SU-DHL-6 (cell line): ENCODE results near the gene SHTN1.

Experiments
- H2AFZ ChIP-seq: fragments of 200-600 bp; sonication (generic); 2 replicates; pipeline ENCODE4 v1.6.1; 2014; ENCODE audit warnings: low read depth, mild to moderate bottlenecking, moderate library complexity, mixed read lengths, antibody characterized with exemption, low read length; ENCODE audit not compliant: severe bottlenecking
- H3F3A ChIP-seq: fragments of 200-600 bp; shearing (Covaris generic); 2 replicates; pipeline ENCODE4 v1.6.0; 2016; ENCODE audit warnings: antibody characterized with exemption, mild to moderate bottlenecking; ENCODE audit not compliant: insufficient read depth
- H3K27ac ChIP-seq: fragments of 200-600 bp; sonication (generic); 2 replicates; pipeline ENCODE4 v1.5.1; 2016; ENCODE audit warnings: low read depth, mild to moderate bottlenecking, low read length, moderate library complexity, mixed read lengths
- H3K27me3 ChIP-seq: fragments of 200-600 bp; sonication (generic), shearing (Covaris generic); 2 replicates; pipeline ENCODE4 v1.6.0; 2014; ENCODE audit warnings: mild to moderate bottlenecking, low read length
- H3K36me3 ChIP-seq: fragments of 200-600 bp; sonication (generic); 2 replicates; pipeline ENCODE4 v1.6.1; 2014; ENCODE audit warnings: mild to moderate bottlenecking, low read length, mixed read lengths
- H3K4me2 ChIP-seq: fragments of 300-600, 200-600 bp; shearing (Covaris generic), sonication (generic); 2 replicates; pipeline ENCODE4 v1.6.0; 2014; ENCODE audit warnings: low read length, low read depth, mild to moderate bottlenecking; ENCODE audit not compliant: poor library complexity, severe bottlenecking
- H3K4me3 ChIP-seq: fragments of 200-600 bp; sonication (generic); 2 replicates; pipeline ENCODE4 v1.5.1; 2014; ENCODE audit warnings: antibody characterized with exemption, low read length, mild to moderate bottlenecking, mixed read lengths; ENCODE audit not compliant: insufficient read depth, poor library complexity, severe bottlenecking
- H3K79me2 ChIP-seq: fragments of 200-600 bp; sonication (generic); 2 replicates; pipeline ENCODE4 v1.6.1; 2014; ENCODE audit warnings: mild to moderate bottlenecking, low read length, moderate library complexity; ENCODE audit not compliant: insufficient read depth
- H3K9ac ChIP-seq: fragments of 200-600 bp; sonication (generic); 2 replicates; pipeline ENCODE4 v1.7.0; 2014; ENCODE audit warnings: mild to moderate bottlenecking, low read length
- H3K9me2 ChIP-seq: fragments of 200-600 bp; sonication (generic); replicated peaks from 2 replicates; pipeline ENCODE4 v1.6.1; 2014; ENCODE audit warnings: low read length; ENCODE audit not compliant: insufficient read depth
- H3K9me3 ChIP-seq: fragments of 200-600 bp; sonication (generic); 2 replicates; pipeline ENCODE4 v1.6.1; 2014; ENCODE audit warnings: low read length, mixed read lengths; ENCODE audit not compliant: insufficient read depth
- H4K20me1 ChIP-seq: fragments of 200-600 bp; sonication (generic); 2 replicates; pipeline ENCODE4 v1.6.1; 2014; ENCODE audit warnings: low read depth, mild to moderate bottlenecking, antibody characterized with exemption, low read length, moderate library complexity, mixed read lengths
- CTCF ChIP-seq: fragments of 200-600 bp; sonication (generic); IDR thresholded peaks from one replicate; pipeline ENCODE4 v1.5.1; 2017; ENCODE audit warnings: antibody characterized with exemption, mild to moderate bottlenecking, low read length, moderate library complexity; ENCODE audit not compliant: insufficient read depth, poor library complexity, severe bottlenecking
- EZH2phosphoT487 ChIP-seq: fragments of 200-600 bp; sonication (generic), shearing (Covaris generic); conservative IDR thresholded peaks from 2 replicates; pipeline ENCODE4 v1.6.1; 2018; ENCODE audit warnings: mild to moderate bottlenecking, antibody characterized with exemption, low read length, moderate library complexity, mixed read lengths

The SHTN1 gene

DNA sequence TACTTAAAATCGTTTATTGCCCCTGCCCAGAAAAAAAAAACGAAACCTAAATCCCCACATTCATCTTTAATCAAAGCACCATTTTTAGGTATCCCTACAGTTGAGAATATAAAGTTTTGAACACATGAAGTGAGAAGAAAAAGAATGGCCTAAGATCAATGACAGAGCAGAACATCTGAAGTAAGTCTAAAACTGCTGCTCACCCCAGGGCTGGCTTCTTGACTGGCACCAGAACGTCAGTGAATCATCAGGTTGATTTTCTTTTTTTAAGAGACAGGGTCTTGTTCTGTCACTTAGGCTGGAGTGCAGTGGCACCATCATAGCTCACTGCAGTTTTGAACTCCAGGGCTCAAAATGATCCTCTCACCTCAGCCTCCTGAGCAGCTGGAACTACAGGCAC, 24.9 kb downstream of the SHTN1 start:
- H3K9me3 ChIP-seq = no peaks in the 10 kb centered on the region
- no peak overlapping the region for H3K4me3 ChIP-seq
- H3K9me2 ChIP-seq = no peaks in the 10 kb centered on the region
- no peaks in the 10 kb centered on the region for H3F3A ChIP-seq
- no peaks in the 10 kb centered on the region for H3K79me2 ChIP-seq
- H3K27ac ChIP-seq = no peak overlapping the region
- no peak overlapping the region for H2AFZ ChIP-seq
- no peaks in the 10 kb centered on the region for H3K36me3 ChIP-seq
- no peak overlapping the region for H3K9ac ChIP-seq
- TF ChIP-seq EZH2phosphoT487 (no peak), CTCF (no peak)
- H3K4me2 ChIP-seq = no peak overlapping the region
- H4K20me1 ChIP-seq = no peaks in the 10 kb centered on the region
- H3K27me3 ChIP-seq = no peaks in the 10 kb centered on the region

DNA sequence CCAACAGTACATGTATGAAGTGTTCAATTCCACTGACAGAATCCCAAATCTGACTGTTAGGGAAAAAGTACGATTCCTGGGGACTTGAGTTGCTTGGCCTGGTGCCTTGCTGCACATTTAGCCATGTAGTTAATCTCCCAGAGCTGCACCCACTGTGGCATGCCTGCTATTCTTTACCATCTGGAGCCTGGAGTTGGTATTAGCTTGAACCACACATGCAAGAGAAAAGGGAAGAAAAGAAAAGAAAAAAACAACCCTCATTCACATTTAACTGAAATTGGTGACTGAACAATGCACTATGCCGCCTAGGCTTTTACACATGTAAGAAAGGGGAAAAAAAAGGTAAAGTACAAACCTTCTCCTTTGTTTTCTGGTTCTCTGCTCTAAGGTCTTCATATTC, 26.1 kb downstream of the SHTN1 start:
- H4K20me1 ChIP-seq = no peaks in the 10 kb centered on the region
- H3K4me3 ChIP-seq = no peak overlapping the region
- no peak overlapping the region for H3K27ac ChIP-seq
- no peaks in the 10 kb centered on the region for H3K27me3 ChIP-seq
- H3K9me3 ChIP-seq = no peaks in the 10 kb centered on the region
- H3K4me2 ChIP-seq = no peak overlapping the region
- no peaks in the 10 kb centered on the region for H3F3A ChIP-seq
- no peaks in the 10 kb centered on the region for H3K36me3 ChIP-seq
- H3K79me2 ChIP-seq = no peaks in the 10 kb centered on the region
- H3K9me2 ChIP-seq = no peaks in the 10 kb centered on the region
- H2AFZ ChIP-seq = no peak overlapping the region
- TF ChIP-seq EZH2phosphoT487 (no peak), CTCF (no peak)
- H3K9ac ChIP-seq = no peak overlapping the region

DNA sequence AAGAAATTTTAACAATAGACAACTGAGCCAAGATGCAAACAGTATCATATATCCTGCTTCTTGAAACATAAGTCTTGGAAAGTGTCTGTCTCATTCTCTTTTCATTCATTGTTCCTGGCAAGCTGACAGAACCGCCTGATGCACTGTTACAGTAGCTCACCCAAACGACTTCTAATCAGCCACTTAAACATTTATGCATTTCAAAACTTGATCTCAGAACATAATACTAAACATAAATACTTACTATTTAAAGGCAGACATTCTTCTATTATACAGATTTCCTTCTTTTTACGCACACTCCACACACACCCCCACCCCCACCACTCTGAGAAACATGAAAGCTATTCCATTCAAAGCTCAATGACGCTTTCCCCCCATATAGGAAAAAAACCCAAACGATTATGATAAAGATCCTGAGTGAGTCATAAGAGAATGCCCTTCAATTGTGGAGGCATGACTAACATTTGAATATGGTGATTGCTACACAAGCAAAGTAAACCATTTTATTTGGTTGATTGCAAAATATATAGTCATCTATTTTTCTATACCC, 30.5 kb downstream of the SHTN1 start:
- Histone ChIP-seq H3K27me3 (no peaks in the 10 kb centered on the region), H3K79me2 (no peaks in the 10 kb centered on the region), H3K9ac (no peak overlapping the region), H3K9me2 (no peaks in the 10 kb centered on the region), H4K20me1 (no peaks in the 10 kb centered on the region), H3K27ac (no peak overlapping the region), H3F3A (no peaks in the 10 kb centered on the region), H3K4me2 (no peak overlapping the region), H3K9me3 (no peaks in the 10 kb centered on the region), H3K4me3 (no peak overlapping the region), H2AFZ (no peak overlapping the region), H3K36me3 (no peaks in the 10 kb centered on the region)
- TF ChIP-seq CTCF = no peak
- TF ChIP-seq EZH2phosphoT487 = no peak
